ENCODE data around the gene MYL7. TPM values are rescaled to one million over a fixed set of nuclear protein-coding genes. Genes with fewer than 3 reads are reported as not detected.

MYL7 gene
- total RNA-seq, 4 donors from 2014 or later: not detected

GRCh38 chr7:44187636-44188416, 46.7 kb upstream of the MYL7 start:
- no peak overlapping the region for H3K4me3 ChIP-seq (replicated peaks in 1 of 3)
- no peak for DNase-seq
- H3K27ac ChIP-seq: no peak overlapping the region
- 58 to 71% methylated on average over 9 of the region's 9 CpGs for whole genome bisulfite sequencing, 2 donors
- H3K27me3 ChIP-seq: no peaks in the 10 kb centered on the region
- intact Hi-C loops (cut with DNase I): no loop called here
- no peaks in the 10 kb centered on the region for H3K9me3 ChIP-seq
- H3K36me3 ChIP-seq: no peaks in the 10 kb centered on the region
- TF ChIP-seq CTCF (IDR thresholded peaks at IDR 0.05): no peak
- TF ChIP-seq POLR2A (IDR thresholded peaks at IDR 0.05): no peak
- H3K4me1 ChIP-seq: peaks cover 0 to 3% of the 10 kb centered on the region in 2 donors

- Histone ChIP-seq H3K27me3 (no peaks in the 10 kb centered on the region), H3K4me3 (replicated peaks in 1 of 3) (no peak overlapping the region), H3K4me1 (peaks cover 0 to 3% of the 10 kb centered on the region in 2 donors), H3K27ac (no peak overlapping the region), H3K9me3 (no peaks in the 10 kb centered on the region), H3K36me3 (no peaks in the 10 kb centered on the region)
- no peak for DNase-seq
- WGBS, 2 donors: 81 to 88% methylated on average over 5 of the region's 5 CpGs
- TF ChIP-seq POLR2A (IDR thresholded peaks at IDR 0.05) (no peak), CTCF (IDR thresholded peaks at IDR 0.05) (no peak)
- intact Hi-C loops (cut with DNase I): no loop called here
Measured at GRCh38 chr7:44186736-44187135, 45.6 kb upstream of the MYL7 start.

GRCh38 chr7:44185729-44186128, 44.6 kb upstream of the MYL7 start:
- no peaks in the 10 kb centered on the region for H3K9me3 ChIP-seq
- WGBS, 2 donors: 80 to 83% methylated on average over 1 to 4 of the region's 5 CpGs
- no peak overlapping the region for H3K27ac ChIP-seq
- no peak overlapping the region for H3K4me3 ChIP-seq (replicated peaks in 1 of 3)
- H3K27me3 ChIP-seq: no peaks in the 10 kb centered on the region
- TF ChIP-seq POLR2A (IDR thresholded peaks at IDR 0.05) (no peak), CTCF (IDR thresholded peaks at IDR 0.05) (no peak)
- DNase-seq: no peak
- intact Hi-C loops (cut with DNase I): no loop called here
- peaks cover 0 to 3% of the 10 kb centered on the region in 2 donors for H3K4me1 ChIP-seq
- H3K36me3 ChIP-seq: no peaks in the 10 kb centered on the region

- intact Hi-C loops (cut with DNase I): no loop called here
- H3K4me3 ChIP-seq (replicated peaks in 1 of 3): no peak overlapping the region
- TF ChIP-seq POLR2A (IDR thresholded peaks at IDR 0.05) (no peak), CTCF (IDR thresholded peaks at IDR 0.05) (no peak)
- DNase-seq: no peak
- H3K36me3 ChIP-seq: no peaks in the 10 kb centered on the region
- WGBS, 2 donors: 92% methylated on average over 2 of the region's 2 CpGs
- H3K27ac ChIP-seq: no peak overlapping the region
- peaks cover 0 to 3% of the 10 kb centered on the region in 2 donors for H3K4me1 ChIP-seq
- no peaks in the 10 kb centered on the region for H3K27me3 ChIP-seq
- no peaks in the 10 kb centered on the region for H3K9me3 ChIP-seq
Measured at GRCh38 chr7:44184873-44185446, 43.8 kb upstream of the MYL7 start.

GRCh38 chr7:44184206-44184872, 43.2 kb upstream of the MYL7 start:
- no peak overlapping the region for H3K27ac ChIP-seq
- no peak overlapping the region for H3K4me3 ChIP-seq (replicated peaks in 1 of 3)
- TF ChIP-seq POLR2A (IDR thresholded peaks at IDR 0.05): no peak
- TF ChIP-seq CTCF (IDR thresholded peaks at IDR 0.05): no peak
- H3K36me3 ChIP-seq: no peaks in the 10 kb centered on the region
- peaks cover 0 to 3% of the 10 kb centered on the region in 2 donors for H3K4me1 ChIP-seq
- H3K9me3 ChIP-seq: no peaks in the 10 kb centered on the region
- intact Hi-C loops (cut with DNase I): no loop called here
- no peak for DNase-seq
- no peaks in the 10 kb centered on the region for H3K27me3 ChIP-seq
- 80 to 81% methylated on average over 16 of the region's 16 CpGs for WGBS, 2 donors

All from thyroid gland (tissue), 4 donors.